GM19395 (cell line): ENCODE data around the gene ZNF892.
"Not testable (repeated sequence)": the region's sequence is repeated elsewhere in the genome, so short reads cannot be mapped to it uniquely, and the experiment has no call there.

Experiments
- ATAC-seq: cut with Tn5 transposase; IDR thresholded peaks from one replicate; pipeline ENCODE4 v1.9.1; 2021; ENCODE audit warnings: mild to moderate bottlenecking, moderate library complexity; ENCODE audit not compliant: unreplicated experiment

Gene ZNF892

DNA sequence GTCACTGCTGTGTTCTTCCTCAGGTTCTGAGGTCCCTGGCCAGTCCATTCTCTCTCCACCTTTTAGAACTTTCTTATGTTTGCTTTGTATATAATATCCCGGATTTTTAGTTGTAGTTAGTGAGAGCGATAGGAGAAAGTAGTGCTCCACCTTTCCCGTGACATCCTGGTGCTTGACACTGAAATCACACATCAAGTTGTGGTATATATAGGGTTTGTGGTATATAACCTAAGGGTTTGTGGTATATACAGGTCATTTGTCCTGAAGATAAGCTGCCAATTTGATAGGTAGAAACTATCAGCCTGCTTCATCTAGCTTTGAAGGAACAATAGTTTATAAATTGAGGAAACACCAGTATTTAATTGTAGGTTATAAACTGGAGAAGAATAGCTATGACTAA is 13.1 kb downstream of the ZNF892 start:
- no peak for ATAC-seq

DNA sequence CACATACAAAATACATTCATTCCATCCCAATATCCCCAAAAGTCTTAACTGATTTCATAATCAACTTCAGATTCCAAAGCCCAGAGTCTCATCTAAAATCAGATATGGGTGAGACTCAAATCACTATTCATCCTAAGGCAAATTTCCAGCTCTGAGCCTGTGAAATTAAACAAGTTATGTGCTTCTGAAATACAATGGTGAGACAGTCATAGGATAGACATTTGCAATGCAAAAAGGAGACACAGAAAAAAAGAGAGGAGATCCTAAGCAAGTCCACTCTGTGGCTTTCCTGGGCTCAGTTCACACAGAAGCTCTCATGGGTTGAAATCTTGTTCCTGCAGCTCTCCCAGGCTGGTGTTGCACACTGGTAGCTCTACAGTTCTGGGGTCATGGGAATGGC is 18.3 kb downstream of the ZNF892 start:
- no peak for ATAC-seq

DNA sequence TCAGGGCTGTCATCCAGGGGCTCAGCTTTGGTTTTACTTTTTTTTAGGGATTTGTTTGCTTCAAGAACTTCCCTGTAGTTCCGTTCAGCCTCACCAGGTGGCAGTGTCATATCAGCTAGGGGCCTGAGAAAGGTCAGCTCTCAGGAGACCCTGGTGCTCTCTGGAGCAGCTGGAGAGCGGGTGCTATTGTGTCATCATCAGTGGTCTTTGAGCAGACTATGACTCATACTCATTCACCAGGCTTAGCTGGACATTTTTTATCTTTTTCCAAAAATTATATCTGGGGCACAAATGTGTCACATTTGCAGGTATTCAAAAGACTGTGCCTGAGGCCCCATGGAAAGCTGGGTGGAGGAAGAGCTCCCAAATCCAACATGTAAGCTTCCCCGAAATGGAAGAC is 24.4 kb downstream of the ZNF892 start:
- ATAC-seq = no peak

DNA sequence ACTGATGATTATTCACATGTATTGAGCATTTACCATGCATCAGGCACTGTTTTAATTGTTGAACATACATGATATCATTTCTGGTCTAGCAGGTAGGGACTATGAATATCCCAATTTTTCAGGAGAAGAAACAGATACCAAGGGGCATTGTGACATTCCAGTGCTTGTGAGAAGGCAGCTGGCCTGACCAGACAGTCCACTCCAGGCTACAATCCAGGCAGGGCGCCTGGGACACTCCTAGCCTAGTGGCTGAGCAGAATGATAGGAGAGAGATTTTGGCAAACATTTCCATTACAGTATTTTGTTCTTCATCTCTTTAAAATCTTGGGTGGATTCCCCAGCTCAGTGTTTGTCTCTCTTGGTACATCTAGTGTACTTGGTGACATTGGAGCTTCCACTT is 24.9 kb downstream of the ZNF892 start:
- no peak for ATAC-seq

DNA sequence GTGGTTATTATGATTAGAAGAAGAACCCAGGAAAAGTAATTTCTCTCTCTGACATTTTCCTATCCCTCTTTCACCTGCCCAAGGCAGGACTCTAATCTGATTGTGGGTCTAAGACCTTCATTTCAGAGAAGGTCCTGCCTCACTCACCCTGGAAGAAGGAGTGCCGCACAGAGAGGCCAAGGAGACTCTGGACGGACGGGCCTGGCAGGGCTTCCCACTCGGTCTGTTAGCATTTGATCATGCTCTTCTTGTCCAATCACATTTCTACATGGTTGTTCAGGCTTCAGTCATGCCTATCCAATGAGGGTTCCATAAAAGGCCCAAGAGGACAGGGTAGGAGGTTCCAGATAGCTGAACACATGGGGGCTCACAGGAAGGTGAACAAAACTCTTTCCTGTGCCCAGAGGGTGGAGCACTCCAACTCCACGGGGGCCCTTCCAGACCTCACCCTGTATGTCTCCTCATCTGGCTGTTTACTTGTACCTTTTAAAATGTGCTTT is 27.0 kb downstream of the ZNF892 start:
- ATAC-seq = no peak

DNA sequence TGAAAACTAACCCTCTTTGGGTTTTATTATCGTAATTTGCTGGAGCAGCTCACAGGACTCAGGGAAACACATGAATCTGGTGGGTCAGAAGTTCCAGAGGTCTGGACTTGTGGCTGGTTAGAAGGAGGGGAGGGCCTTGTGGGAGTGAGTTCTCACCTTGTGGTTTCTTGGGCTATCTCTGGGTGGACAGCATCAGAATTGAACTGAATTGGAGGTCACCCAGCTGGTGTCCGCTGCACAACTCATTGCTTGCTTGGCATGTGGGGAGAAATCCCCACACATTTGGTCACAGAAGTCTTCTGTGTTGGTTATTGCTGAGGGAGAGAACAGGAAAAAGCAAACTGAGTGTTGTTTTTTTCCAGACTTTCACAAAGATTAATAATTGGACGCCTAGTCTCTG is 27.5 kb downstream of the ZNF892 start:
- ATAC-seq = no peak

DNA sequence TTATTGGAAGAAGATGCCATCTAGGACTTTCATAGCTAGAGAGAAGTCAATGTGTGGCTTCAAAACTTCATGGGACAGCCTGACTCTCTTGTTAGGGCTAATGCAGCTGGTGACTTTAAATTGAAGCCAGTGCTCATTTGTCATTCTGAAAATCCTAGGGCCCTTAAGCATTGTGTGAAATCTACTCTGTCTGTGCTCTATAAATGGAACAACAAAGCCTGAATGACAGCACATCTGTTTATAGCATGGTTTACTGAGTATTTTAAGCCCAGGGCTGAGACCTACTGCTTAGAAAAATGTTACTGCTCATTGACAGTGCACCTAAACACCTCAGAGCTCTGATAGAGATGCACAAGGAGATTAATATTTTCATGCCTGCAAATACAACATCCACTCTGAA is 30.8 kb downstream of the ZNF892 start:
- no peak for ATAC-seq

DNA sequence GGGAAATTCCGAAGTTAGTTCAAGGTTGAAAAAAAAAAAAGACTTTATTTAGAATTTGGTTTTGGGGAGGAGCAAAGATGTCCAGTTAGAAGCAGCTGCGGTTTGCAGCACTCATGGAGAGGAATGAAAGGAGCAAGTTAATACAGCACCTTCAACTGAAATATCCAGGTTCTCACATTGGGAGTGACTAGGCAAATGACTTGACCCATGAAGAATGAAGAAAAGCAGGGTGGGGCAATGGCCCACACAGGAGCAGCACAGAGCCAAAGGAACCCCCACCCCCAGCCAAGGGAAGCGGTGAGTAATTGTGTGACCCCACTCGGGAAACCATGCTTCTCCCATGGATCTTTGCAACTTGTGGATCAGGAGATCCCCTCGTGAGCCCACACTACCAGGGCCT is 32.8 kb downstream of the ZNF892 start:
- no peak for ATAC-seq

DNA sequence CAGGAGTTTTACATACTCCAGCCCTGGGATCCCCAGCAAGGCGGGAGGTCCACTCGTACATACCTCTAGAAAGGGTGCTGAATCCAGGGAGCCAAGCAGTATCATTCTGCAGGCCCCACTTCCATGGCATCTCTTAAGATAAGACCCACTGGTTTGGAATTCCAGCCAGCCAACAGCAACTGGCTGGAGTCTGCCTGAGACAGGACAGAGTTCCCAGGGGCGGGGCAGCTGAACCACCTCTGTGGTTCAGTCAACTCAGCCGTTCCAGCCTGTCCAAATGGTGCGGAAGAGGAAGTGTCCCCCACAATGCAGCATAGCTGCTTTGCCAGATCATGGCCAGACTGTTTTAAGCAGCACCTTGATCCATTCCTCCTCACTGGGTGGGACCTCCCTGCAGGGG is 33.2 kb downstream of the ZNF892 start:
- ATAC-seq = no peak

DNA sequence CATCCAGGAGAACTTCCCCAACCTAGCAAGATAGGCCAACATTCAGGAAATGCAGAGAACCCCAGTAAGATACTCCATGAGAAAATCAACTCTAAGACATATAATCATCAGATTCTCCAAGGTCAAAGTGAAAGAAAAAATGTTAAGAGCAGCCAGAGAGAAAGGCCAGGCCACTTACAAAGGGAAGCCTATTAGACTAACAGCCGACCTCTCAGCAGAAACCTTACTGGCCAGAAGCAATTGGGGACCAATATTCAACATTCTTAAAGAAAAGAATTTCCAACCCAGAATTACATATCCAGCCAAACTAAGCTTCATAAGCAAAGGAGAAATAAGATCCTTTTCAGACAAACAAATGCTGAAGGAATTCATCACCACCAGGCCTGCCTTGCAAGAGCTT is 34.8 kb downstream of the ZNF892 start:
- ATAC-seq = not testable (repeated sequence)
